Brain microvascular endothelial cell (primary cell): Measurements from ENCODE around the gene CIBAR2.
A peak's percentile ranks its signal among the peaks of the same experiment; 100 is the strongest.

Experiments used
- DNase-seq: peaks from one replicate; pipeline ENCODE4 v3.0.0-alpha.2; 2020
- H3K27ac ChIP-seq: fragments of 250-450 bp; sonication (Bioruptor Pico); 2 replicates; pipeline ENCODE4 v1.5.1; 2020; ENCODE audit warnings: mild to moderate bottlenecking, moderate library complexity
- H3K27me3 ChIP-seq: fragments of 250-450 bp; sonication (Bioruptor Pico); replicated peaks from 2 replicates; pipeline ENCODE4 v1.5.1; 2020; ENCODE audit warnings: mild to moderate bottlenecking
- H3K36me3 ChIP-seq: fragments of 250-450 bp; sonication (Bioruptor Pico); replicated peaks from 2 replicates; pipeline ENCODE4 v1.5.1; 2020; ENCODE audit warnings: mild to moderate bottlenecking
- H3K4me3 ChIP-seq: 2 replicates; pipeline ENCODE4 v1.5.1; 2011; ENCODE audit warnings: low read depth, mild to moderate bottlenecking, control low read depth, low read length, moderate library complexity
- CTCF ChIP-seq: IDR thresholded peaks from 2 replicates; pipeline ENCODE4 v1.5.1; 2011; ENCODE audit warnings: low read depth, mild to moderate bottlenecking, moderate library complexity, low read length, control low read depth, inconsistent platforms; ENCODE audit errors: missing control alignments
- in situ Hi-C: cut with HindIII; loops from 2 replicates; pipeline ENCODE4 v1.10.0; 2017; ENCODE audit warnings: low sequenced_read_pairs, low pct_ligation_motif_present

The CIBAR2 gene

DNA sequence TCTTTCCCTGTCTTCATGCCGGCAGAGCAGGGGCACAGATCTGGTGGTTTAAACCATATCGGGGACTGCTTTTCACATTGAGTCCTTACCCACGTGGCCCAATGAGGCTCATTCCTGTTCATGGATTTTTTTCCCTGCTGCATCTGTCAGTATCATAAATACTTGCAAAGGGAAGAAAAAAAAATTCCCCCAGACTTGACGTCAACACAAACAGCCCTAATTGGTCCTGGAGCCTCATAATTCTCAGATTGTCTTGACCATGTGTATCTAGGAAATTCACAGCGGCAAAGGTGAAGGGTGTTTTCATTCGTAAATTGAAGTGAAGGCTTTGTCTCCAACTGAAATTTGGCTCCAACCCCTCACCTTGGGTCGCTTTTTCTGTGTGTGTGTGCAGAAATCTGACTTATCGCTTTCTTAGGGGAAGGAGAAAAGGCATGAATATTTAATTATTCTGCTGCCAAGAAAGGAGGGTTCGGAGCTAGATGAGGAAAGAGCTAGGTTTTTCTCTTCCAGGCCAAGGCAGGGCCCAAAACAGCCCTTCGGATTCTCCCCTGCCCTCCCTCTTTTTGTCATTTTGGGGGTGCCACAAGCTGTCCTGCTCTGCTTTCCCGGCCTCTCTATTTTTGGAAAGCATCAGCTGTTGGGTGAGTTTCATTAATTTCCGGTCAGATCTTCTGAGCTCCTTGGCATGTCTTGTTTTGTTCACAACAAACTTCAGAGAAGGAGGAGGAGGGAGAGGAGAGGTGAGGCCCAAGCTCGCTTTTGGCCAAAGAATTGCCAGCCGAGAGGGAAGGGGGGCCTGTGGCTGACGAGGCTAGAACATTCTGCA, 17.8 kb upstream of the CIBAR2 start:
- no peak for TF ChIP-seq CTCF

DNA sequence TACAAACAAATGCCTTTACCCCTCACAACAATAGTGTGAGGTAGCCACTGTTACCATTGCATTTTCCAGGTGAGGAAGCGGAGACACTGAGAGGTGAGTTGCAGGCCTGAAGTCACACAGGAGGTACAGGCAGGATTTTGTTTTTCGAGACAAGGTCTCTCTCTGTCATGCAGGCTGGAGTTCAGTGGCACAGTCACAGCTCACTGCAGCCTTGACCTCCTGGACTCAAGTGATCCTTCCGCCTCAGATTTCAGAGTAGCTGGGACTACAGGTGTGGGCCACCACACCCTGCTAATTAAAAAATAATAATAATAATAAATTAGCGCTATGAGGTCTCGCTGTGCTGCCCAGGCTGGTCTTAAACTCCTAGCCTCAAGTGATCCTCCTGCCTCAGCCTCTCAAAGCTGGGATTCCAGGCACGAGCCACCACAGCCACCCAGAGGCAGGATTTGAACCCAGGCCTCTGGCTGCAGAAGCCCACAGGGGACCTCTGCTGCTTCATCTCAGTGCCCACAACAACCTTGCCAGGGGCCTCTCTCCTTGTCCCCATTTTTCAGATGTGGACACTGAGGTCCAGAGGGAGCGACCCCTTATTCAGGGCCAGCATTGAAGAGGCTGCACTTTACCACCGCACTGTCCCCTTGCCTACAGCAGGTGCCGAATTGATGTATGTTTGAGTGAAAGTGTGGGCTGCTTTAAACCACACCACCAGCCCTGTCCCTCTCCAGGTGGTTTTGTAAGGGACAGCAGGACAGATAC, 16.0 kb upstream of the CIBAR2 start:
- in situ Hi-C loops: no loop called here
- Histone ChIP-seq H3K27me3 (no peaks in the 10 kb centered on the region), H3K36me3 (no peaks in the 10 kb centered on the region), H3K4me3 (no peak overlapping the region), H3K27ac (no peak overlapping the region)
- DNase-seq: no peak
- no peak for TF ChIP-seq CTCF

More for the DNA sequence above, 17.8 kb upstream of the CIBAR2 start:
- in situ Hi-C loops: no loop called here
- Histone ChIP-seq H3K27me3 (no peaks in the 10 kb centered on the region), H3K27ac (no peak overlapping the region), H3K36me3 (no peaks in the 10 kb centered on the region), H3K4me3 (no peak overlapping the region)
- no peak for DNase-seq

DNA sequence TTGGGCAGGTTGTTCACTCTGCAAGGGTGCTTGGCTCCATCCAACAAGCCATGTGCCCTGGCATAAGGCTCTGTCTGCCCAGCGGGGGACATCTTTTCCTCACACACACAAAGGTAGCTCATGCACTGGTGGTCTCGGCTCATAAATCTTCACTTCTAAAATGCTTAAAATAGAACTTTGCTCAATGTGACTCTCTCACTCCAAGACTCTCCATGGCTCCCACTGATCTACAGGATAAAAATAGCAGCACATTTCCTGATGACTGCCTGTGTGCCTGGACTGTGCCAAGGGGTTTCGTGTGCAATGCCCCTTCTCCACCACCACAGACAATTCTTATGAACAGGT, 15.1 kb upstream of the CIBAR2 start:
- TF ChIP-seq CTCF: no peak
- Histone ChIP-seq H3K27ac (no peak overlapping the region), H3K4me3 (no peak overlapping the region), H3K27me3 (no peaks in the 10 kb centered on the region), H3K36me3 (no peaks in the 10 kb centered on the region)
- DNase-seq: no peak
- in situ Hi-C loops: no loop called here

DNA sequence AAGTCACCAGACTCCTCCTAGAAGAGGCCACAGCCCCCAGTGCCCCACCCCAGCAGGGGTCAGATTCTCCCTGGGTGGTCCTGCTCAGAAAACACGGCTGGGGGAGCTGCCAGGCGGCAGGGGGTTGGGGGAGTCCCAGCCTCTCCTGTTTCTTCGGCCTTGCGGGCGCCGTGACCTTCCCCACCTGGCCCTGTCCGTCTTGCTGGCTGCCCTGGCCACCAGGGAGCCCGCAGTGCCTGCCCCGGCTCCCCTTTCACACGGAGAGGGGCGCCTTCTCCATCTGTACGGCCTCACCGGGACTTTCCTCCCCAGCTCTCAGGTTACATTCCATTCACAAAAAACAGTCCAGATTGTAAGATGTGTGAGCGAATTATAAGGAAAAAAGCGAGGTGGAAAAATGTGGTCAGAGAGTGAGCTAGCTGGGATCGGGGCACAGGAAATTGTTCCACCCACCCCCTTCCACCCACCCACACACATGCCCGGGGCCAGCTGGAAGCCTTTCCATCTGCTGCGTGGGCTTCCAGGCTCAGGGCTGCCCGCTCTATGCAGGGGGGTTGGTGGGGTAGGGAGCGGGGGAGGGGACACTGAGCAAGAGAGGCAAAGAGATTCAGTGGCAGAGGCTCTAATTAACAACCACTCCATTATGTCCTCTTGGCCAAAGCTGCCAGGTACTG, 14.6 kb upstream of the CIBAR2 start:
- Histone ChIP-seq H3K36me3 (no peaks in the 10 kb centered on the region), H3K27ac (peak overlapping the region; percentile 82), H3K4me3 (no peak overlapping the region), H3K27me3 (no peaks in the 10 kb centered on the region)
- in situ Hi-C loops: no loop called here
- peak; percentile 4 for TF ChIP-seq CTCF
- DNase-seq: peak; percentile 61

DNA sequence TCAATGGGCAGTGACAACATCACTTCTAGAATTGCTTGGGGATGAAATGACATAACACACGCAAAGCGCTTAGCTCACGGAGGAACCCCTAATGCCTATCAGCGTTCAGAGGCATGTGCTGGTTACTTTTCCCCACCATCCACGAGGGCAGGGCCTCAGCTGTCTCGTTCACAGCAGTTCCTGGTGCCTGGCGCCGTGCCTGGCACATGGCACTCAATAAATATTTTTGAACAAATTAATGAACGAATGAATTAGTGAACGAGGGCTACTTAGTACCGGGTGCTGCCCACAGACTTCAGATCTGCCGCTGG, 14.1 kb upstream of the CIBAR2 start:
- no peak for DNase-seq
- Histone ChIP-seq H3K27ac (peak overlapping the region; percentile 82), H3K4me3 (no peak overlapping the region), H3K27me3 (no peaks in the 10 kb centered on the region), H3K36me3 (no peaks in the 10 kb centered on the region)
- TF ChIP-seq CTCF: no peak
- in situ Hi-C loops: no loop called here
